ENCODE data around the gene UIMC1. TPM values are rescaled to one million over a fixed set of nuclear protein-coding genes. Genes with fewer than 3 reads are reported as not detected.

The UIMC1 gene
- total and polyA plus RNA-seq, 8 donors, result 11.6 to 81.7 (median 33.2) TPM

- no peaks in the 10 kb centered on the region for H3K36me3 ChIP-seq
- H3K4me1 ChIP-seq, result no peaks in the 10 kb centered on the region
- H3K4me3 ChIP-seq, result no peak overlapping the region
- no peaks in the 10 kb centered on the region for H3K9me3 ChIP-seq
- TF ChIP-seq EP300 (IDR thresholded peaks at IDR 0.05) (no peak), POLR2AphosphoS5 (IDR thresholded peaks at IDR 0.05) (no peak), POLR2A (IDR thresholded peaks at IDR 0.05) (no peak)
- TF ChIP-seq, protein P1, sequence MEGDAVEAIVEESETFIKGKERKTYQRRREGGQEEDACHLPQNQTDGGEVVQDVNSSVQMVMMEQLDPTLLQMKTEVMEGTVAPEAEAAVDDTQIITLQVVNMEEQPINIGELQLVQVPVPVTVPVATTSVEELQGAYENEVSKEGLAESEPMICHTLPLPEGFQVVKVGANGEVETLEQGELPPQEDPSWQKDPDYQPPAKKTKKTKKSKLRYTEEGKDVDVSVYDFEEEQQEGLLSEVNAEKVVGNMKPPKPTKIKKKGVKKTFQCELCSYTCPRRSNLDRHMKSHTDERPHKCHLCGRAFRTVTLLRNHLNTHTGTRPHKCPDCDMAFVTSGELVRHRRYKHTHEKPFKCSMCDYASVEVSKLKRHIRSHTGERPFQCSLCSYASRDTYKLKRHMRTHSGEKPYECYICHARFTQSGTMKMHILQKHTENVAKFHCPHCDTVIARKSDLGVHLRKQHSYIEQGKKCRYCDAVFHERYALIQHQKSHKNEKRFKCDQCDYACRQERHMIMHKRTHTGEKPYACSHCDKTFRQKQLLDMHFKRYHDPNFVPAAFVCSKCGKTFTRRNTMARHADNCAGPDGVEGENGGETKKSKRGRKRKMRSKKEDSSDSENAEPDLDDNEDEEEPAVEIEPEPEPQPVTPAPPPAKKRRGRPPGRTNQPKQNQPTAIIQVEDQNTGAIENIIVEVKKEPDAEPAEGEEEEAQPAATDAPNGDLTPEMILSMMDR (IDR thresholded peaks at IDR 0.05), result no peak
- intact Hi-C loops (cut with DNase I; ENCODE audit: low total_unique reads), result no loop called here
- H3K27ac ChIP-seq, result no peak overlapping the region
- peaks cover 0 to 88% (median 41%) of the 10 kb centered on the region in 3 donors for H3K27me3 ChIP-seq
- WGBS, 5 donors, result 67 to 76% (median 70%) methylated on average over 5 to 11 of the region's 11 CpGs
- no peak for DNase-seq
Observed at GRCh38 chr5:176857894-176858273, 148.7 kb downstream of the UIMC1 start.

DNA sequence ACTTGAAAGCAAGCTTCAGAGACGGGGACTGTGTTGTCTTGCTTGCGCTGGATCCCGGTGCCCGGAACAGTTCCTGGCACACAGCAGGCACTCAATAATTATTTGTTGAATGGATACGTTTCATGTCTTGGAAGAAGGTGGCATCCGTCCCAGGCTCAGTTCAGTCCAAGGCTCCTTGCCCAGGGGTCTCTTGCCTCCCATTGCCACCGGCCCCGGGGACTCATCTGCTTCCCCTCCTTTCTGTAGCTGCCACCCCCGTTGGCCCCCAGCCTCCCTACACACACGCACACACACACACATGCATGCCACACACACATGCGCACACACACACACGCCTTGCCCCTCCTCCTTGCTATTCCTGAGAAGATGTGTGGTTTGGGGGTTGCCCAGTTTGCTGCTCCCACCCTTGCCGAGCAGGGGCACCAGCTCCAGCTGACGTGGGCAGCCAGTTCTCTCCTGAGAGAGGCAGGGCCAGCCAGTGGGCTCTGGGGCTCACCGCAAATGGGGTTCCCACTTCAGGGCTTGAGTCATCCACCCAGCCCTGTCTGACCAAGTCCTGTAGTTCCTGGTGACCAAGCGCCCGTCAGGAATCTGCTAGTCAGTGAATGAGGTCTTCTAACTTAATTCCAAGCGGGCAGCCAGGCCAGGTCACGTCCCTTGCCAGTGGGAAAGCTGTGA lies 149.2 kb downstream of the UIMC1 start:
- no peak for DNase-seq
- H3K9me3 ChIP-seq, result no peaks in the 10 kb centered on the region
- H3K4me1 ChIP-seq, result no peaks in the 10 kb centered on the region
- 59 to 70% (median 67%) methylated on average over 19 of the region's 19 CpGs for WGBS, 5 donors
- no peak overlapping the region for H3K4me3 ChIP-seq
- TF ChIP-seq POLR2AphosphoS5 (IDR thresholded peaks at IDR 0.05) (no peak), POLR2A (IDR thresholded peaks at IDR 0.05) (no peak), EP300 (IDR thresholded peaks at IDR 0.05) (no peak)
- TF ChIP-seq, protein P1 (IDR thresholded peaks at IDR 0.05), result no peak
- H3K27ac ChIP-seq, result no peak overlapping the region
- H3K36me3 ChIP-seq, result no peaks in the 10 kb centered on the region
- intact Hi-C loops (cut with DNase I; ENCODE audit: low total_unique reads), result no loop called here
- peaks cover 0 to 88% (median 36%) of the 10 kb centered on the region in 3 donors for H3K27me3 ChIP-seq

DNA sequence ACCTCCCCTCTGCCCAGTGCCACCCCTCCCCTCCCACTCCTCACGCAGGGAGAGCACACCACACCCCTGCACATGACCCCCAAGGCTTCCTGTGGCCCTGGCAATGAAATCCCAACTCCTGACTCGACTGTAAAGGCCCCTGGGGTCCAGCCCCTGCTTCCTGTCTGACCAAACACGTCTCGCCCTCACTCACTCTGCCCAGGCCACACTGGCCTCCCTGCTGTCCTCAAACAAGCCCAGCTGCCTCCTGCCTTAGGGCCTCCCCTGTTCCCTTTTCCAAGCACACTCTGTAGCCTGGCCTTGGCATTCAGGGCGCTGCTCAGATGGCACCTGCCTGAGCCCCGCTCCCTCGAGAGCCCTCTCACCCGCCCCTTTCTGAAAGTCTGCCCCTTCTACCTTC lies 149.8 kb downstream of the UIMC1 start:
- no peak for TF ChIP-seq EP300 (IDR thresholded peaks at IDR 0.05)
- TF ChIP-seq, protein P1 (IDR thresholded peaks at IDR 0.05), result no peak
- no peak for TF ChIP-seq POLR2AphosphoS5 (IDR thresholded peaks at IDR 0.05)
- TF ChIP-seq POLR2A (IDR thresholded peaks at IDR 0.05), result no peak
- H3K27ac ChIP-seq, result no peak overlapping the region
- no peaks in the 10 kb centered on the region for H3K9me3 ChIP-seq
- 47 to 64% (median 57%) methylated on average over 8 of the region's 8 CpGs for WGBS, 5 donors
- DNase-seq, result no peak
- no peak overlapping the region for H3K4me3 ChIP-seq
- no peaks in the 10 kb centered on the region for H3K36me3 ChIP-seq
- intact Hi-C loops (cut with DNase I; ENCODE audit: low total_unique reads), result no loop called here
- H3K4me1 ChIP-seq, result no peaks in the 10 kb centered on the region
- peaks cover 0 to 86% (median 31%) of the 10 kb centered on the region in 3 donors for H3K27me3 ChIP-seq

DNA sequence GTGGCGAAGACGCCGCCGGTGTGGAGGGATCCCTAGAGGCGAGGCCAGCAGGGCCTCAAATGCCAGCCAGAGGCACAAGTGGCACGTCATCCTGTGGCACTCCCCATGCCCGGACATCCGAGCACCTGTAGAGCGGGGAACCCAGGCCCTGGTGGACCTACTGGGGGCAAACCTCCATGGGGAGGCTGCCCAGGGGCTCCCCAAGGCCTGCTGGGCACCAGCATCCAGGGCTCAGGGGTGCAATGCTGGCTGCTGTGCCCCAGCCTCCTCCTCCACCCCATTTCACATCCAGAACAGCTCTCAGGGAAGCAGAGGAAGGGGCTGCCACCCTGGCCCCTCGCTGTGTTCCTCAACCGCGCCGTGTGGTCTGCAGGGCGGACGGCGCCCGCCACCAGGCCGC lies 151.0 kb downstream of the UIMC1 start:
- H3K4me1 ChIP-seq, result no peaks in the 10 kb centered on the region
- DNase-seq, result no peak
- no peaks in the 10 kb centered on the region for H3K9me3 ChIP-seq
- H3K4me3 ChIP-seq, result no peak overlapping the region
- H3K27me3 ChIP-seq, result peaks cover 0 to 86% (median 27%) of the 10 kb centered on the region in 3 donors
- H3K36me3 ChIP-seq, result no peaks in the 10 kb centered on the region
- intact Hi-C loops (cut with DNase I; ENCODE audit: low total_unique reads), result no loop called here
- TF ChIP-seq, protein P1 (IDR thresholded peaks at IDR 0.05), result no peak
- TF ChIP-seq POLR2AphosphoS5 (IDR thresholded peaks at IDR 0.05) (no peak), EP300 (IDR thresholded peaks at IDR 0.05) (no peak), POLR2A (IDR thresholded peaks at IDR 0.05) (no peak)
- H3K27ac ChIP-seq, result no peak overlapping the region
- WGBS, 5 donors, result 85 to 94% (median 90%) methylated on average over 10 to 18 of the region's 18 CpGs

Other genes with a start within 250 kb of the UIMC1 start
- under 1 TPM in 2 of 5 donors, not detected in 3; 0.55 to 0.72 TPM for gene UNC5A, start 196.2 kb downstream of the UIMC1 start, total RNA-seq
- gene UNC5A, start 196.2 kb downstream of the UIMC1 start, polyA plus RNA-seq, result under 1 TPM in 2 of 3 donors, not detected in 1; 0.08 to 0.37 TPM
- 100 to 1,000 TPM in 1 of 5 donors, 1 to 10 TPM in 2, not detected in 2; 2.6 to 145 (median 3.9) TPM for gene HK3, start 107.4 kb downstream of the UIMC1 start, total RNA-seq
- 1 to 10 TPM; 1.6 to 6.9 (median 4.6) TPM for gene HK3, start 107.4 kb downstream of the UIMC1 start, polyA plus RNA-seq
- 100 to 1,000 TPM in 1 of 5 donors, 10 to 100 TPM in 4; 14.7 to 122 (median 25.7) TPM for gene ZNF346, start 15.9 kb upstream of the UIMC1 start, total RNA-seq
- gene ZNF346, start 15.9 kb upstream of the UIMC1 start, polyA plus RNA-seq, result 1 to 10 TPM; 4.7 to 5.3 (median 5.0) TPM
- gene FGFR4, start 80.1 kb upstream of the UIMC1 start, total RNA-seq, result 100 to 1,000 TPM in 1 of 5 donors, 10 to 100 TPM in 3, 1 to 10 TPM in 1; 4.1 to 145 (median 11.0) TPM
- 10 to 100 TPM in 2 of 3 donors, 1 to 10 TPM in 1; 5.2 to 17.0 (median 15.9) TPM for gene FGFR4, start 80.1 kb upstream of the UIMC1 start, polyA plus RNA-seq
- gene NSD1, start 127.0 kb upstream of the UIMC1 start, total RNA-seq, result 10 to 100 TPM; 17.5 to 69.9 (median 40.0) TPM
- gene NSD1, start 127.0 kb upstream of the UIMC1 start, polyA plus RNA-seq, result 1 to 10 TPM; 5.1 to 6.9 (median 5.9) TPM

All from stomach (tissue), 9 donors.